Ovary (tissue), 3 donors: ENCODE data around the gene GHR.
"Not testable (repeated sequence)": the region's sequence is repeated elsewhere in the genome, so short reads cannot be mapped to it uniquely, and the experiment has no call there.

ENCODE experiments used
- EP300 ChIP-seq: sonication (generic); formaldehyde crosslinking; IDR thresholded peaks from one replicate; pipeline ENCODE4 v1.6.1; 2017; ENCODE audit warnings: antibody characterized with exemption
- POLR2A ChIP-seq: fragments of 450-650 bp; IDR thresholded peaks from one replicate; pipeline ENCODE4 v1.6.1; 2017; ENCODE audit warnings: antibody characterized with exemption, mild to moderate bottlenecking, moderate library complexity
- TF ChIP-seq, protein P1 (sequence below), 3 donors: fragments of 450-650 bp in 2 of 3; fragments of 200-600 bp in 1 of 3; IDR thresholded peaks; one replicate each; pipeline versions ENCODE4 v1.5.1 to v1.8.0; 2016 to 2022; ENCODE audit warnings: antibody characterized with exemption in 3 of 3, mild to moderate bottlenecking in 1 of 3
- donor health status: DM: no; HTN: no; CAD: no.

DNA sequence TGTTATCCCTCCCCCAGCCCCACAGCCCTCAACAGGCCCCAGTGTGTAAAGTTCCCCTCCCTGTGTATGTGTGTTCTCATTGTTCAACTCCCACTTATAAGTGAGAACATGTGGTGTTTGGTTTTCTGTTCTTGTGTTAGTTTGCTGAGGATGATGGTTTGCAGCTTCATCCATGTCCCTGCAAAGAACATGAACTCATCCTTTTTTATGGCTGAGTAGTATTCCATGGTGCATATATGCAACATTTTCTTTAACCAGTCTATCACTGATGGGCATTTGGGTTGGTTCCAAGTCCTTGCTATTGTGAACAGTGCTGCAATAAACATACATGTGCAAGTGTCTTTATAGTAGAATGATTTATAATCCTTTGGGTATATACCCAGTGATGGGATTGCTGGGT is 261.8 kb downstream of the GHR start:
- TF ChIP-seq, protein P1, sequence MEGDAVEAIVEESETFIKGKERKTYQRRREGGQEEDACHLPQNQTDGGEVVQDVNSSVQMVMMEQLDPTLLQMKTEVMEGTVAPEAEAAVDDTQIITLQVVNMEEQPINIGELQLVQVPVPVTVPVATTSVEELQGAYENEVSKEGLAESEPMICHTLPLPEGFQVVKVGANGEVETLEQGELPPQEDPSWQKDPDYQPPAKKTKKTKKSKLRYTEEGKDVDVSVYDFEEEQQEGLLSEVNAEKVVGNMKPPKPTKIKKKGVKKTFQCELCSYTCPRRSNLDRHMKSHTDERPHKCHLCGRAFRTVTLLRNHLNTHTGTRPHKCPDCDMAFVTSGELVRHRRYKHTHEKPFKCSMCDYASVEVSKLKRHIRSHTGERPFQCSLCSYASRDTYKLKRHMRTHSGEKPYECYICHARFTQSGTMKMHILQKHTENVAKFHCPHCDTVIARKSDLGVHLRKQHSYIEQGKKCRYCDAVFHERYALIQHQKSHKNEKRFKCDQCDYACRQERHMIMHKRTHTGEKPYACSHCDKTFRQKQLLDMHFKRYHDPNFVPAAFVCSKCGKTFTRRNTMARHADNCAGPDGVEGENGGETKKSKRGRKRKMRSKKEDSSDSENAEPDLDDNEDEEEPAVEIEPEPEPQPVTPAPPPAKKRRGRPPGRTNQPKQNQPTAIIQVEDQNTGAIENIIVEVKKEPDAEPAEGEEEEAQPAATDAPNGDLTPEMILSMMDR (IDR thresholded peaks at IDR 0.05), result not testable (repeated sequence)
- not testable (repeated sequence) for TF ChIP-seq POLR2A, EP300
